ENCODE results near the gene TLR6.

The TLR6 gene

GRCh38 chr4:38872620-38873019, 16.0 kb upstream of the TLR6 start:
- peaks cover 0 to 10% (median 0%) of the 10 kb centered on the region in 3 donors for H3K36me3 ChIP-seq
- H3K27me3 ChIP-seq: no peaks in the 10 kb centered on the region
- H3K27ac ChIP-seq: peak overlapping the region in 1 of 2 donors; percentile 21
- H3K4me3 ChIP-seq: no peak overlapping the region
- intact Hi-C loops (cut with DNase I; ENCODE audit: low total_unique reads): no loop called here
- H3K4me1 ChIP-seq: peaks cover 0 to 52% (median 34%) of the 10 kb centered on the region in 4 donors
- TF ChIP-seq CTCF (IDR thresholded peaks at IDR 0.05): no peak
- H3K9me3 ChIP-seq: no peaks in the 10 kb centered on the region
- DNase-seq: no peak

- Histone ChIP-seq H3K9me3 (no peaks in the 10 kb centered on the region), H3K27ac (no peak overlapping the region), H3K36me3 (peaks cover 0 to 6% (median 0%) of the 10 kb centered on the region in 3 donors), H3K27me3 (no peaks in the 10 kb centered on the region), H3K4me1 (peaks cover 0 to 57% (median 31%) of the 10 kb centered on the region in 4 donors), H3K4me3 (no peak overlapping the region)
- TF ChIP-seq CTCF (IDR thresholded peaks at IDR 0.05): no peak
- intact Hi-C loops (cut with DNase I; ENCODE audit: low total_unique reads): no loop called here
- DNase-seq: no peak
Observed at GRCh38 chr4:38871593-38871992, 15.0 kb upstream of the TLR6 start.

- peak overlapping the region in 1 of 2 donors; percentile 95 for H3K27ac ChIP-seq
- DNase-seq: no peak
- H3K9me3 ChIP-seq: no peaks in the 10 kb centered on the region
- no peak for TF ChIP-seq CTCF (IDR thresholded peaks at IDR 0.05)
- peaks cover 0 to 6% (median 0%) of the 10 kb centered on the region in 3 donors for H3K36me3 ChIP-seq
- no peak overlapping the region for H3K4me3 ChIP-seq
- peaks cover 0 to 57% (median 31%) of the 10 kb centered on the region in 4 donors for H3K4me1 ChIP-seq
- no peaks in the 10 kb centered on the region for H3K27me3 ChIP-seq
- intact Hi-C loops (cut with DNase I; ENCODE audit: low total_unique reads): no loop called here
Observed at GRCh38 chr4:38870098-38870808, 13.6 kb upstream of the TLR6 start.

- H3K27ac ChIP-seq: peak overlapping the region; percentile 95 to 96
- no peak for DNase-seq
- H3K4me3 ChIP-seq: peak overlapping the region; percentile 88 to 97
- H3K36me3 ChIP-seq: peaks cover 0 to 6% (median 0%) of the 10 kb centered on the region in 3 donors
- H3K27me3 ChIP-seq: no peaks in the 10 kb centered on the region
- TF ChIP-seq CTCF (IDR thresholded peaks at IDR 0.05): no peak
- no peaks in the 10 kb centered on the region for H3K9me3 ChIP-seq
- H3K4me1 ChIP-seq: peaks cover 0 to 57% (median 31%) of the 10 kb centered on the region in 4 donors
- intact Hi-C loops (cut with DNase I; ENCODE audit: low total_unique reads): no loop called here
Observed at GRCh38 chr4:38869511-38869910, 12.9 kb upstream of the TLR6 start.

- Histone ChIP-seq H3K36me3 (peaks cover 0 to 6% (median 0%) of the 10 kb centered on the region in 3 donors), H3K4me1 (peaks cover 0 to 49% (median 29%) of the 10 kb centered on the region in 4 donors), H3K27me3 (no peaks in the 10 kb centered on the region), H3K4me3 (peak overlapping the region; percentile 88 to 97), H3K27ac (peak overlapping the region; percentile 95 to 96), H3K9me3 (no peaks in the 10 kb centered on the region)
- peak; percentile 36 to 77 for DNase-seq
- intact Hi-C loops (cut with DNase I; ENCODE audit: low total_unique reads): no loop called here
- no peak for TF ChIP-seq CTCF (IDR thresholded peaks at IDR 0.05)
Observed at GRCh38 chr4:38868059-38868960, 11.7 kb upstream of the TLR6 start.
